Muscle layer of duodenum (tissue), 2 donors: ENCODE measurements around the gene MYO1E.

Source experiments
- H3K27ac ChIP-seq: one replicate; pipeline ENCODE4 v1.7.0; 2013; ENCODE audit warnings: mild to moderate bottlenecking, low read length
- H3K27me3 ChIP-seq: one replicate; pipeline ENCODE4 v1.7.0; 2013; ENCODE audit warnings: low read depth, mild to moderate bottlenecking, control low read depth, low read length
- H3K36me3 ChIP-seq, 2 donors: one replicate each; pipeline ENCODE4 v1.7.0; 2013; ENCODE audit warnings: low read length in 2 of 2, control low read depth in 1 of 2, mild to moderate bottlenecking in 1 of 2; ENCODE audit not compliant: insufficient read depth in 2 of 2, control insufficient read depth in 1 of 2
- H3K4me1 ChIP-seq, 2 donors: one replicate each; pipeline ENCODE4 v1.7.0; 2013; ENCODE audit warnings: low read length in 2 of 2, mild to moderate bottlenecking in 2 of 2, control low read depth in 1 of 2, moderate library complexity in 1 of 2; ENCODE audit not compliant: insufficient read depth in 2 of 2, control insufficient read depth in 1 of 2
- H3K4me3 ChIP-seq, 2 donors: one replicate each; pipeline ENCODE4 v1.7.0; 2013; ENCODE audit warnings: low read length in 2 of 2, low read depth in 1 of 2, mild to moderate bottlenecking in 1 of 2
- H3K9me3 ChIP-seq, 2 donors: one replicate each; pipeline ENCODE4 v1.7.0; 2013; ENCODE audit warnings: low read length in 2 of 2, control low read depth in 1 of 2, mild to moderate bottlenecking in 1 of 2; ENCODE audit not compliant: control insufficient read depth in 1 of 2
- donor health status: healthy.

MYO1E gene

GRCh38 chr15:59218710-59219109 is 154.0 kb downstream of the MYO1E start:
- Histone ChIP-seq H3K36me3 (peaks cover 29 to 33% of the 10 kb centered on the region in 2 donors), H3K4me1 (no peaks in the 10 kb centered on the region)

GRCh38 chr15:59217876-59218498 is 154.7 kb downstream of the MYO1E start:
- Histone ChIP-seq H3K36me3 (peaks cover 25 to 33% of the 10 kb centered on the region in 2 donors), H3K4me1 (no peaks in the 10 kb centered on the region), H3K27me3 (no peaks in the 10 kb centered on the region), H3K4me3 (no peak overlapping the region), H3K27ac (no peak overlapping the region), H3K9me3 (no peaks in the 10 kb centered on the region)

More at GRCh38 chr15:59218710-59219109, 154.0 kb downstream of the MYO1E start:
- Histone ChIP-seq H3K27me3 (no peaks in the 10 kb centered on the region), H3K4me3 (no peak overlapping the region), H3K27ac (no peak overlapping the region), H3K9me3 (no peaks in the 10 kb centered on the region)

DNA sequence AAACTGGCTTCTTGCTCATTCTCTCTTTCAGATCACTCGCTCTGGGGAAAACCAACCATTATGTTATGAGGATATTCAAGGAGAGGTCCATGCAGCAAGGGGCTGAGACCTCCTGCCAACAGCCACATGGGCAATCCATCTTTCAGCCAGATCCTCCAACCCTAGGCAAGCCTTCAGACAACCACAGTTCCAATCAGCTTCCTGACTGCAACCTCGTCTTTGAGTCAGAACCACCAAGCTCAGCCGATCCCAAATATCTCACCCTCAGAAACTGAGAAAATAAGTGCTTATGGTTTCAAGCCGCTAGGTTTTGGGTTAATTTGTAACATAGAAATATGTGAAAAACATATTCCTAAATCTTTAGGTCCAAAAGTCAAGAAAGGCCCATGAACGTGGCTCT is 155.8 kb downstream of the MYO1E start:
- Histone ChIP-seq H3K4me1 (no peaks in the 10 kb centered on the region), H3K27me3 (no peaks in the 10 kb centered on the region), H3K9me3 (no peaks in the 10 kb centered on the region), H3K4me3 (no peak overlapping the region), H3K27ac (no peak overlapping the region), H3K36me3 (peaks cover 25 to 26% of the 10 kb centered on the region in 2 donors)

- H3K4me1 ChIP-seq: no peaks in the 10 kb centered on the region
- H3K27me3 ChIP-seq: no peaks in the 10 kb centered on the region
- H3K4me3 ChIP-seq: no peak overlapping the region
- no peak overlapping the region for H3K27ac ChIP-seq
- H3K9me3 ChIP-seq: no peaks in the 10 kb centered on the region
- H3K36me3 ChIP-seq: peaks cover 27 to 48% of the 10 kb centered on the region in 2 donors
Measured at GRCh38 chr15:59210186-59210585, 162.5 kb downstream of the MYO1E start.

DNA sequence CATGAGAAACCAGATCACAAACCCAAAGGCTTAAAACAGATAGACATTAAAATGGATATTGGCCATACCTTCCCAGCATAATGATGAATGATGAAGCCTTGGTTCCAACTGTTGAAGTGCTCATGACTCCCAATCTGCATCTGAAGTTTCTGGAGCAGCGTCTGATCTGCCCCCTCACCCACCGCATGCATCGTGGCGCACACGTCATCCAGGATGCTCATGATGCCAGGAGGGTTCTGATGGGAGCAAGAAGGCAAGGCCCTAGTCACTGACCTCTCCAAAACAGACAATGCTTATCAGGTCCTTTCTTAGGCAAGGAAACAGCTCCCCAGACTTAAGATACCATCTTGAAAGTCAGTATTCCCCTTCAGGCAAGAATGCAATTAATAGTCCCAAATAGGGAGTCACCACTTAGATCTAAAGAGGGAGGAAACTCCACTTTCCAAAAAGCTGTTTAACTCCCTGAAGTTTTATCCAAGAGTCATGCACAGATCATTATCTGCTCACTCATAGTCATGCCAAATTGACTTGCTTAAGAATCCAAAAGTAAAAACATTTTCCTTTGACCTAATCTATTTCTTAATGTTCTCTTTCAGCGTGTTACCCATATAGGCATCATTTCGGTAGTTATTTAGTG is 163.9 kb downstream of the MYO1E start:
- Histone ChIP-seq H3K4me1 (no peaks in the 10 kb centered on the region), H3K4me3 (no peak overlapping the region), H3K27ac (no peak overlapping the region), H3K9me3 (no peaks in the 10 kb centered on the region), H3K27me3 (no peaks in the 10 kb centered on the region), H3K36me3 (peaks cover 24 to 48% of the 10 kb centered on the region in 2 donors)

DNA sequence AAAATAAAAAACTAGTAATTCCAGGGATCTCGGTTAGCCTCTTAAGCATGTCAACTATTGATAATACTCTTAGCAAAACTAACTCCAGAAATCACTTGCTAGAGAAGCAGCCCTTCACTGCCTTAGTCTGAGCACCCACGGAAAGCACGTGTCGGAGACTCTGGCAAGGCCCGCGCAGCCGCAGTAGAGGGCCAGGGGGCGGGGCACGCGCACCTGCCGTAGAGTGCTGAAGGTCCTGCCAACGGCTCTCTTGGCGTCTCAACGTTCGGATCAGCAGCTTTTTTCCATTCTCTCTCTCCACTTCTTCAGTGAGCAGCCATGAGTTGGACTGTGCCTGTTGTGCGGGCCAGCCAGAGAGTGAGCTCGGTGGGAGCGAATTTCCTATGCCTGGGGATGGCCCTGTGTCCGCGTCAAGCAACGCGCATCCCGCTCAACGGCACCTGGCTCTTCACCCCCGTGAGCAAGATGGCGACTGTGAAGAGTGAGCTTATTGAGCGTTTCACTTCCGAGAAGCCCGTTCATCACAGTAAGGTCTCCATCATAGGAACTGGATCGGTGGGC is 166.0 kb downstream of the MYO1E start, which contains the start of gene LDHAL6B:
LDHAL6B (plus strand) TSS at position 221 of the 561 bp plus-strand sequence; CDS start at position 319, 98 bp downstream.
- H3K9me3 ChIP-seq: no peaks in the 10 kb centered on the region
- H3K4me3 ChIP-seq: no peak within 1 kb of the TSS
- H3K27me3 ChIP-seq: no peaks in the 10 kb centered on the region
- peaks cover 30 to 53% of the 10 kb centered on the region in 2 donors for H3K36me3 ChIP-seq
- no peaks in the 10 kb centered on the region for H3K4me1 ChIP-seq
- H3K27ac ChIP-seq: no peak within 1 kb of the TSS

- no peaks in the 10 kb centered on the region for H3K27me3 ChIP-seq
- no peak overlapping the region for H3K4me3 ChIP-seq
- H3K9me3 ChIP-seq: no peaks in the 10 kb centered on the region
- H3K27ac ChIP-seq: no peak overlapping the region
- no peaks in the 10 kb centered on the region for H3K4me1 ChIP-seq
- peaks cover 32 to 53% of the 10 kb centered on the region in 2 donors for H3K36me3 ChIP-seq
Measured at GRCh38 chr15:59205839-59206622, 166.6 kb downstream of the MYO1E start.

GRCh38 chr15:59203657-59204056 is 169.0 kb downstream of the MYO1E start:
- H3K36me3 ChIP-seq: peaks cover 35 to 44% of the 10 kb centered on the region in 2 donors

GRCh38 chr15:59203008-59203407 is 169.7 kb downstream of the MYO1E start:
- Histone ChIP-seq H3K9me3 (no peaks in the 10 kb centered on the region), H3K4me3 (no peak overlapping the region), H3K27ac (no peak overlapping the region), H3K36me3 (peaks cover 34 to 41% of the 10 kb centered on the region in 2 donors), H3K27me3 (no peaks in the 10 kb centered on the region), H3K4me1 (no peaks in the 10 kb centered on the region)

More at GRCh38 chr15:59203657-59204056, 169.0 kb downstream of the MYO1E start:
- Histone ChIP-seq H3K9me3 (no peaks in the 10 kb centered on the region), H3K4me1 (no peaks in the 10 kb centered on the region), H3K27me3 (no peaks in the 10 kb centered on the region), H3K4me3 (no peak overlapping the region), H3K27ac (no peak overlapping the region)

- H3K27ac ChIP-seq: no peak overlapping the region
Measured at GRCh38 chr15:59200560-59200959, 172.1 kb downstream of the MYO1E start.

More at GRCh38 chr15:59200560-59200959, 172.1 kb downstream of the MYO1E start:
- H3K27me3 ChIP-seq: no peaks in the 10 kb centered on the region
- H3K9me3 ChIP-seq: no peaks in the 10 kb centered on the region
- no peak overlapping the region for H3K4me3 ChIP-seq
- H3K36me3 ChIP-seq: peaks cover 34% of the 10 kb centered on the region in 2 donors
- no peaks in the 10 kb centered on the region for H3K4me1 ChIP-seq
